OCI-LY7 (cell line): Measurements from ENCODE around the gene HCST. TPM values are rescaled to one million over a fixed set of nuclear protein-coding genes. Genes with fewer than 3 reads are reported as not detected.
"Not testable (repeated sequence)": the region's sequence is repeated elsewhere in the genome, so short reads cannot be mapped to it uniquely, and the experiment has no call there.

Source experiments
- BruUV-seq: library from RNA; stranded (reverse); fragments of 400-500 nt; replicated peaks from 2 replicates; lab custom pipeline; 2021; lab: Mats Ljungman, UMichigan
- CTCF ChIA-PET: fragments of 300-600 bp; sonication (Branson Sonifier 250); formaldehyde crosslinking; loops from one replicate; lab custom pipeline; 2022; ENCODE audit warnings: antibody characterized with exemption; ENCODE audit not compliant: unreplicated experiment; lab: Charles Lee
- POLR2A ChIA-PET: fragments of 300-600 bp; sonication (Branson Sonifier 250); formaldehyde crosslinking; loops from one replicate; lab custom pipeline; 2022; ENCODE audit warnings: antibody characterized with exemption; lab: Charles Lee
- DNase-seq: peaks from one replicate; pipeline ENCODE4 v3.0.0-alpha.2; 2015; ENCODE audit warnings: low spot score
- H2AFZ ChIP-seq: fragments of 200-600 bp; sonication (generic), shearing (Covaris generic); 2 replicates; pipeline ENCODE4 v1.6.1; 2014; ENCODE audit warnings: mild to moderate bottlenecking, antibody characterized with exemption, low read length, moderate library complexity
- H3K27ac ChIP-seq: fragments of 200-600 bp; sonication (generic); 2 replicates; pipeline ENCODE4 v1.5.1; 2014; ENCODE audit warnings: mixed run types, low read depth, mild to moderate bottlenecking, moderate library complexity, low read length, inconsistent platforms; ENCODE audit not compliant: poor library complexity, severe bottlenecking
- H3K36me3 ChIP-seq: fragments of 200-600 bp; sonication (generic); 2 replicates; pipeline ENCODE4 v1.6.1; 2014; ENCODE audit warnings: mild to moderate bottlenecking, antibody characterized with exemption, low read length, moderate library complexity, mixed read lengths; ENCODE audit not compliant: insufficient read depth
- H3K4me1 ChIP-seq: fragments of 200-600 bp; sonication (generic); 2 replicates; pipeline ENCODE4 v1.5.1; 2014; ENCODE audit warnings: mild to moderate bottlenecking, low read length; ENCODE audit not compliant: insufficient read depth, poor library complexity, severe bottlenecking
- H3K4me2 ChIP-seq: fragments of 200-600 bp; sonication (generic); 2 replicates; pipeline ENCODE4 v1.6.1; 2014; ENCODE audit warnings: mild to moderate bottlenecking, low read length
- H3K4me3 ChIP-seq: fragments of 200-600 bp; sonication (generic); 2 replicates; pipeline ENCODE4 v1.5.1; 2014; ENCODE audit warnings: mild to moderate bottlenecking, low read depth, low read length; ENCODE audit not compliant: poor library complexity, severe bottlenecking
- H3K79me2 ChIP-seq: fragments of 200-600 bp; sonication (generic); 2 replicates; pipeline ENCODE4 v1.6.1; 2016; ENCODE audit warnings: low read depth, mild to moderate bottlenecking, low read length, moderate library complexity, mixed read lengths; ENCODE audit not compliant: insufficient read depth
- H3K9me2 ChIP-seq: fragments of 200-600 bp; sonication (generic); 2 replicates; pipeline ENCODE4 v1.6.1; 2016; ENCODE audit warnings: mild to moderate bottlenecking, low read length, mixed read lengths; ENCODE audit not compliant: insufficient read depth
- H3K9me3 ChIP-seq: fragments of 200-600 bp; sonication (generic); 2 replicates; pipeline ENCODE4 v1.6.1; 2014; ENCODE audit warnings: mild to moderate bottlenecking, mixed run types, low read length, mixed read lengths
- H4K20me1 ChIP-seq: fragments of 200-600 bp; sonication (generic); 2 replicates; pipeline ENCODE4 v1.6.1; 2014; ENCODE audit warnings: mild to moderate bottlenecking, antibody characterized with exemption, low read length, moderate library complexity, mixed read lengths; ENCODE audit not compliant: insufficient read depth
- CTCF ChIP-seq: fragments of 200-600 bp; sonication (generic); conservative IDR thresholded peaks from 2 replicates; pipeline ENCODE4 v1.5.1; 2014; ENCODE audit warnings: mild to moderate bottlenecking, antibody characterized with exemption, low read length, moderate library complexity, mixed read lengths
- EZH2phosphoT487 ChIP-seq: fragments of 200-600 bp; sonication (generic); IDR thresholded peaks from 2 replicates; pipeline ENCODE4 v1.6.1; 2018; ENCODE audit warnings: low read depth, borderline replicate concordance, mild to moderate bottlenecking, mixed run types, antibody characterized with exemption, low read length, moderate library complexity, mixed read lengths
- intact Hi-C: fragments of 100-400 bp; cut with micrococcal nuclease; formaldehyde crosslinking; loops from one replicate; pipeline ENCODE4 v1.10.0; 2022; ENCODE audit not compliant: unreplicated experiment
- total RNA-seq, 2 experiments: library from RNA; depleted of rRNA in 1 of 2; stranded (reverse); fragments of >200 nt in 1 of 2; shearing (Covaris generic) in 1 of 2; gene quantifications; 2 replicates each; pipeline ENCODE4 v1.2.3, GENCODE V29; 2014 to 2022

HCST gene
- total RNA-seq, 2 experiments from 2014 or later, result 8.1 to 36.0 TPM

GRCh38 chr19:35888398-35888797 lies 13.9 kb upstream of the HCST start:
- Histone ChIP-seq H3K9me2 (no peaks in the 10 kb centered on the region), H3K4me3 (no peak overlapping the region), H3K9me3 (no peaks in the 10 kb centered on the region), H3K27ac (no peak overlapping the region), H4K20me1 (no peaks in the 10 kb centered on the region; the same call in 1 of the 2 replicates), H3K4me1 (no peaks in the 10 kb centered on the region), H3K4me2 (no peak overlapping the region), H3K79me2 (no peaks in the 10 kb centered on the region), H2AFZ (no peak overlapping the region), H3K36me3 (peaks cover 69% of the 10 kb centered on the region)
- BruUV-seq, result no TSS peak
- ChIA-PET CTCF (no interaction called here), POLR2A (no interaction called here)
- DNase-seq, result no peak
- TF ChIP-seq EZH2phosphoT487 (no peak), CTCF (no peak)
- intact Hi-C loops, result no loop called here

GRCh38 chr19:35889370-35890112 lies 12.8 kb upstream of the HCST start:
- H3K36me3 ChIP-seq, result peaks cover 80% of the 10 kb centered on the region
- H3K4me3 ChIP-seq, result no peak overlapping the region
- H2AFZ ChIP-seq, result no peak overlapping the region
- H3K4me2 ChIP-seq, result no peak overlapping the region
- H3K4me1 ChIP-seq, result no peaks in the 10 kb centered on the region
- no peaks in the 10 kb centered on the region; the same call in 1 of the 2 replicates for H4K20me1 ChIP-seq
- no TSS peak for BruUV-seq
- no peaks in the 10 kb centered on the region for H3K79me2 ChIP-seq
- H3K9me2 ChIP-seq, result no peaks in the 10 kb centered on the region
- H3K9me3 ChIP-seq, result no peaks in the 10 kb centered on the region
- no peak overlapping the region for H3K27ac ChIP-seq
- POLR2A ChIA-PET, result no interaction called here
- CTCF ChIA-PET, result no interaction called here
- TF ChIP-seq CTCF (no peak), EZH2phosphoT487 (no peak)
- no peak for DNase-seq
- intact Hi-C loops, result no loop called here

- no peaks in the 10 kb centered on the region for H3K4me1 ChIP-seq
- peaks cover 87% of the 10 kb centered on the region for H3K36me3 ChIP-seq
- H3K4me3 ChIP-seq, result no peak overlapping the region
- CTCF ChIA-PET, result no interaction called here
- no TSS peak for BruUV-seq
- H2AFZ ChIP-seq, result no peak overlapping the region
- H3K4me2 ChIP-seq, result no peak overlapping the region
- no peak for TF ChIP-seq CTCF
- TF ChIP-seq EZH2phosphoT487, result no peak
- POLR2A ChIA-PET, result no interaction called here
- no peaks in the 10 kb centered on the region for H3K9me3 ChIP-seq
- intact Hi-C loops, result no loop called here
- DNase-seq, result no peak
- H3K79me2 ChIP-seq, result no peaks in the 10 kb centered on the region
- no peaks in the 10 kb centered on the region for H3K9me2 ChIP-seq
- no peak overlapping the region for H3K27ac ChIP-seq
- H4K20me1 ChIP-seq, result no peaks in the 10 kb centered on the region; the same call in 1 of the 2 replicates
Observed at GRCh38 chr19:35890113-35890650, 12.1 kb upstream of the HCST start.

- H2AFZ ChIP-seq, H3K4me1 ChIP-seq, H3K79me2 ChIP-seq, H3K9me2 ChIP-seq, H3K9me3 ChIP-seq, H3K4me2 ChIP-seq, BruUV-seq, DNase-seq, intact Hi-C loops, H3K4me3 ChIP-seq, CTCF ChIA-PET, H4K20me1 ChIP-seq, H3K27ac ChIP-seq: not testable (repeated sequence)
- H3K36me3 ChIP-seq, result peaks cover 99% of the 10 kb centered on the region
- POLR2A ChIA-PET, result interaction anchor here (0.6 kb wide), 1 partner anchor 70 kb away, joined by 3 read pairs; no protein-coding TSS in a partner anchor
Observed at GRCh38 chr19:35891819-35892218, 10.5 kb upstream of the HCST start.
